ENCODE data around the gene OXCT2.
"Not testable (repeated sequence)": the region's sequence is repeated elsewhere in the genome, so short reads cannot be mapped to it uniquely, and the experiment has no call there.

The OXCT2 gene

GRCh38 chr1:39787108-39787375 is 15.9 kb upstream of the OXCT2 start:
- DNase-seq, result not testable (repeated sequence)

GRCh38 chr1:39786303-39787107 is 15.4 kb upstream of the OXCT2 start:
- DNase-seq, result not testable (repeated sequence)

- not testable (repeated sequence) for DNase-seq
Measured at GRCh38 chr1:39782685-39783084, 11.5 kb upstream of the OXCT2 start.

DNA sequence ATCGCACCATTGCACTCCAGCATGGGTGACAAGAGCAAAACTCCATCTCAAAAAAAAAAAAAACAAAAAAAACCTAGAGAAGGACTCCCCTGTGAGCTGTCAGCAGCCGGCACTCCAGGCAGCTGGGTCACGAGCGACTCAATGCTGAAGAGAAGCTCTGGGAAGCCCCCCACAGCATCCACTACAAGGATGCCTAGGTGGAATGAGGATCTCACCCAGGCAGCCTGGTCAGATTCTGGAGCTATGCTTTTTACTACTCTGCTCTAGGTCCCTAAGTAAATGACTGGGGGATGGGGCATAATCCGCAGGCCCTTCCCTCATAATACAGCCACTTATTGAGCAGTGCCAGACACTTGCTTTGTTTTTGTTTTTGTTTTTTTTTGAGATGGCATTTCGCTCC is 11.0 kb upstream of the OXCT2 start:
- no peak for DNase-seq

GRCh38 chr1:39781349-39781715 is 10.2 kb upstream of the OXCT2 start:
- no peak for DNase-seq

DNA sequence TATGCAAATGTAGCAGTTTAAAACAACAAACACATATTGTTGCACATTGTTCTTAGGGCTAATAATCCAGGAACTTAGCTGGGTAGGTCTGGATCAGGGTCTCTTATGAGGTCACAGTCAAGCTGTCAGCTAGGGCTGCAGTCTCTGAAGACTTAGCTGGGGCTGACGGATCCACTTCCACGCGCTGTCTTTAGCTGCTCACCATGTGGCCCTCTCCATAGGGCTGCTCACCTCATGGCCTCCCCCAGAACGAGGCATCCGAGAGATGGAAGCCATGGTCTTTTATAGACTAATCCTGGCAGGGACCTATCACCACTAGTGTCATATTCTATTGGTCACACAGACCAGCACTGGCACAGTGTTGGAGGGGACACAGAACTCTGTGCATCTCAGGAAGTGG is 8.7 kb upstream of the OXCT2 start:
- no peak for DNase-seq

- DNase-seq, result no peak
Measured at GRCh38 chr1:39779137-39779536, 8.0 kb upstream of the OXCT2 start.

DNA sequence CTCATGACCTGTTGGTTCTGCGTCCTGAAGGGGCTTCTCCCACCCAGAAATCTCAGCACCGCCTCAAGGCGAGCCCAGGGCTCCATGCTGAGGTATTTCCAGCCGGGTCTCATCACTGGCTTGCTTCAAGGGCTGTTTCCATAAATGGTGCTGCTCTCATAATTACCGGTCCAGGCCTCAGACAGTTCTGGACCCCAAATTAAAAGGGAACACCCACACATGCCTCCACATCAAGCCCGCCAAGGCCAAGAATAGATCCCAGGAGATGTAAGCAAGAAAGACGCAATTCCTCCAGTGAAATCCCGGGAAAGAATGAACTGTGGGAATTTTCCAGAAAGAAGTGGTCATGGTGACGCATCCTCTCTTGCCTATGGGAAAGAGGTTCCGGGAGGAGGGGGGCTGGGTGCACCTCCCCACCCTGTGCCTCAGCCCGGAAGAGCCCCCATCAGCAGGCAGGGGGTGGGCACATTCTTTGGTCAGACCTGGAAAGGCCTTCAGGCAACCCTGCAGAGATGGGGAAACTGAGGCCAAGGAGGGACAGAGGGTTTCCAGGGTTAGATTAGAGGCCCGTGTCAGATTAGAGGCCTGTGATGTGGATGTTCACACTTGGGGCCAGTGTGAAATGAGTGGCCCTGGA is 7.4 kb upstream of the OXCT2 start:
- not testable (repeated sequence) for DNase-seq

- not testable (repeated sequence) for DNase-seq
Measured at GRCh38 chr1:39777896-39778295, 6.7 kb upstream of the OXCT2 start.

DNA sequence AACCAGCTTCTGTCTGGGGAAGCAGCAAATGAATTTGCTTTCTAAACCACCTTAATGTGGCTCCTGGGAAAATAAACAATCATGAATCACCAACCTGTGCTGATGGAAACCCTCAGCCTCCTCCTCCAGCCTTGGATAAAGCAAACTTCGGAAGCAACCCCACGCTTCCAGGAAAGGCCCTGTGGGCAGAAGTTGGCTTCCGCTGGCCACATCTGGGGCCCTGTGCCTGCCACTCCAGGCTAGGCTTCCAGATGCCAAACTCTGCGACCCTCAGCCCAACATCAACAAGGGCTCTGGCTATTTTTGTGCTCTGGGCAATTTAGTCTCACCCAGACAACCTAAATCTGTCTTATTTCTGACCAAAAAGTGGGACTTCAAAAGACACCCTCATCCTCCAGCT is 6.2 kb upstream of the OXCT2 start:
- DNase-seq, result no peak

DNA sequence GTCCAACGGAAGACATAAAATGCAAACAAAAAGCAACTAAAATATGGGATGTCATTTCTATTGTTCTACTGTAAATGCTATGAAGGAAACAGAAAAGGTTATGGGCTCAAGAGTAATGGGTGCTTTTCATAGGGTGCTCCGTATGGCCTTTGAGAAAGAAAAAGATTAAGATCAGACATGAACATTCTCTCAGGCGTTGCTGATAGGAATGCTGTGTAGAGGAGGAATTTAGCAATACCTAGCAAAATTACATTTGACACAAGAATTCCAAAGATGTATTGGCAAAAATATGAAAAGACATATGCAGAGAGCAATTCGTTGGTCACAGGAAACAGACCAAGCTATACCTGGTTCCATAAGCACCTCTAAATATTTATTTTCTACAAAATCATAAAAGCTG is 5.7 kb upstream of the OXCT2 start:
- no peak for DNase-seq

DNA sequence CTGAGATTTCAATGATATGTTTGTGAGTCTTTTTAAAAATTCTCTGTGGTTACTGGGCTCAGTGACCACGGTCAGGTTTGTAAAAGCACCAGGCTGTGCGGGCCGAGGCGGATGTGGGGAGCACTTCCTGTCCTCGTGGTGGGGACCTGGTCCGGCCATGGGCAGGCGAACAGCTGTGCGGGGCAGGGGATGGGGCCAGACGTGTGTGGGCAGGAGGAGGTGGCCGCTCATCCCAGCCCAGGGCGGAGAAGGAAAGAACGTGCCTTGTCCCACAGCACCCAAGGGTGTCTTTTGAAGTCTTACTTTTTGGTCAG is 5.2 kb upstream of the OXCT2 start:
- DNase-seq, result no peak

DNA sequence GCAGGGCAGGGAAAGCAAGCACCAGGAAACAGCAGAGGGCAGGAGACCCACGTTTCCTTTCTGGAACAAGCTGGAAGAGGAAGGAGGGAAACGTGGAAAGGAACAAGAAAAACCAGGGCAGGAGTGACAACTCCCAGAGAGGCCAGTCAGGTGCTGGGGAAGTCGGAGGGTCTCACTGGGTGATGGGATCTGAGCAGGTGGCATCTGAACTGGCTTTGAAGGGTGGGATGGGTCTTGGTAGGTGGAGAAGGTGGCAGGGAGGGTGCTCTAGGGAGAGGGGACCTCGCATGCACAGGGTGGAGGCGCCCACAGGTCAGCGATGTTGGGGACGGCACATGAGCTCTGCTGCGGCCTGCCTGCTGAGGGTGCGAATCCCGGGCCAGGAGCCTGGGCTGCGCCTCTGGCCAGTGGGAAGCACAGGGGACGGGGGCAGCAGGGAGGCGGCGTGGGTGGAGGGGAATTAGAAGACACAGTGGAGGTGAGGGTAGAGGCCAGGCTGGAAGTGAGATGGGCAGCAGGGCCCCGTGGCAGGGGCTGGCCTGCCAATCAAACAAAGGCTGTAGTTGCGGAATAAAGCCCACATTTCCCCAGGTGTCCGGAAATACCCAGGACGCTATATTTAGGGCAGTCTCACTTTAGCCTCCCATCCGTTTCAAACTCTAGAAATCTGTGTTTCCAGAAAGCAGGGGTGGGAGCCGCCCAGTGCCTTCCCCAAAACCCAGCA is 4.7 kb upstream of the OXCT2 start:
- not testable (repeated sequence) for DNase-seq

- not testable (repeated sequence) for DNase-seq
Measured at GRCh38 chr1:39775141-39775540, 4.0 kb upstream of the OXCT2 start.

GRCh38 chr1:39773369-39773979 is 2.3 kb upstream of the OXCT2 start:
- not testable (repeated sequence) for DNase-seq

DNA sequence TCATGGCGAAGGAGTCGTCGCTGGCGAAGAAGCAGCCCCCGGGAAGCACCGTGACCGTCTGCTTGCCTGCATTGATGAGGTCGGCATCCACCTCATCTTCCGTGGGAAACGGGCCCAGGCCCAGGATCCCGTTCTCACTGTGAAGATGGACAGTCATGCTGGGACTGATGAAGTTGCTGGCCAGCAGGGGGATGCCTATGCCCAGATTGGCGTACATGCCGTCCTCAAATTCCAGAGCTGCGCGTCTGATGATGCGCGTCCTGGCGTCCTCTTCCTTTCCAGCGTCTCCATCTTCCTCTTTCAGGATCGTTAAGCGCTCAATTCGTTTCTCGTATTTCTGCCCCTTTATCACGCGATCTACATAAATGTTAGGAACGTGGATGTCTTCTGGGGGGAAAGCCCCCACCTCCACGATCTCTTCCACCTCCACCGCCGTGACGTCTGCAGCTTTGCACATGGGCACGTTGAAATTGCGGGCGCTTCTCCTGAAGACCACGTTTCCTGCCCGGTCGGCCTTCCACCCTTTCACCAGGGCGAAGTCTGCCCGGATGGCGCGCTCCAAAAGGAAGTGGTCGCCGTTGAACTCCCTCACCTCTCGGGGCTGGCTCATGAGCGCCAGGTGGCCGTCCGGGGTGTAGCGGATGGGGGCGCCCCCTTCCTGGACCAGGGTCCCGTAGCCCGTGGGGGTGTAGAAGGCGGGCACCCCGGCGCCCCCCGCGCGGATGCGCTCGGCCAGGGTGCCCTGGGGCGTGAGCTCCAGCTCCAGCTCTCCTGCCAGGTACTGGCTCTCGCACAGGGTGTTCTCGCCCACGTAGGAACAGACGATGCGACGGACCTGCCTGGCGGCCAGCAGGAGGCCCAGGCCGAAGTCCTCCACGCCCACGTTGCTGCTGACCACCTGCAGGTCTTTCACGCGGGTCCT is 787 bp downstream of the OXCT2 start:
- not testable (repeated sequence) for DNase-seq

- DNase-seq, result not testable (repeated sequence)
Measured at GRCh38 chr1:39769502-39769901, 1.6 kb downstream of the OXCT2 start.

DNA sequence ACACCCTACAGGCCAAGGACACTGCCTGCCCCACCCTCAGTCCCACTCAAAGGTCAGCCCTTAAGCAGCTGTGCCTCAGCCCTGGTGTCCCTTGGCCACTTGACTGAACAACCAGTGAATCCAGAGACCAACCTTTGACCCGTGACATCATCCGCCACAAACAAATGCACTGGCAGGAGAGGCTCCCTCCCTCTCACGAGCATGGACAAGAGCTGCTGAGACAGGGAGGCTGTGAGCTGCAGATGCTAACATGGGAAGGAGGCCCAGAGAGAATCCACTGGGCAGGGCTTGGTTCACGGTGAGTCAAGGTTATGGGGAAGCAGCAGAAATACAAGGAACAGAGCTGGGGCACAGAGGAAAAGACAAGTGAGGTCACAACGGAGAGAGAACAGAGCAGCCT is 4.7 kb downstream of the OXCT2 start:
- not testable (repeated sequence) for DNase-seq

DNA sequence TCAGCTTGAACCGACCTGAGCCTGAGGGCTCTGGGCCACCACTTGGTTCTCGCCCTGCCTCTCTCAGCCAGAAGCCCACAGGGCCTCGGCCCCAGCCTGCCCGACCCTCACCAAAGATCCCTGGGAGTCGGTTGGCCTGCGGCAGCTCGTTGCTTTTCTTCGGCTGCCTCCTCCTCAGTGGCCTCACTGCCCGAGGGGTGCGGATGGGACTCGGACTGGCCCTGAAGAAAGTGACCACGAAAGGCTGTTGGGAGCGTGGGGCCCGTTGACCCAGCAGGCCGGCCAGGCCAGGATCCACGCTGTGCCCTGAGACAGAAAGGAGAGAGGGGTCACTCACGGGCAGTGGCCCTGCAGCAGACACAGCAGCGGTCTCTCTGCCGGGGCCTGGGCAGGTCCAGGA is 6.6 kb downstream of the OXCT2 start:
- DNase-seq, result not testable (repeated sequence)

DNA sequence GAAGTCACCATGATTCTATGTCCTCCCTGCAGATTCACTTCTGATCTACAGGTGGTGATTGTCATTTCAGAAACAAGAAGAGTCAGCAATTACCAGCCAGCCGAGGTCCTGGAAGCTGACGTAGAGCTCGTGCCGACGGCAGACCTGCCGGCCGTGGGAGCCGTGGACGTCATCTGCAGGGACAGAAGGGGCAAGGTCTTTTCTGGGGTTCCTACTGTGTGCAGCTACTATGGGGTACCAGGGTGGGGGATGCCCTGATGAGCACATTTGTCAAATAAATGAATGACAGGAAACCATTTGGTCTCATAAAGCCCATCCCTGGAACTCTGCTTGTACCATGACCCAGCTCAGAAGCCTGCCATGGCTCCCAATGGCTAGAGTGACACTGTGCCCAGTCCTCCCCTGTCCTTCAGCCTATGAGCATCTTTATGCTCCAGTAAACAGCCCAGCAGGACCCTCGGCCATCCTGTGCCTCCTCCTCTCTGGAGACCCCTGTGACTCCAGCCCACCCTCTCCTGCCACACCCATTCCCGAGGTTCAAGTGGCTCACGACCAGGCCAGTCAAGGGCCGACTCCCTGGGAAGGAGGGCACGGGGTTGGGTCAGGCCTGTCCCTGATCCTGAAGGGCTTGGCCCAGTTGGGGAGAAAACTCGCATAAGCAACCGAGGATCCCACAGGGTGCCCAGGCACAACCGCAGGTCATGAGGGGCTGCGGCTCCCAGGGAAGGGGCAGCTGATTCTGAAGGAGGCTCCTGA is 7.4 kb downstream of the OXCT2 start:
- DNase-seq, result not testable (repeated sequence)

DNA sequence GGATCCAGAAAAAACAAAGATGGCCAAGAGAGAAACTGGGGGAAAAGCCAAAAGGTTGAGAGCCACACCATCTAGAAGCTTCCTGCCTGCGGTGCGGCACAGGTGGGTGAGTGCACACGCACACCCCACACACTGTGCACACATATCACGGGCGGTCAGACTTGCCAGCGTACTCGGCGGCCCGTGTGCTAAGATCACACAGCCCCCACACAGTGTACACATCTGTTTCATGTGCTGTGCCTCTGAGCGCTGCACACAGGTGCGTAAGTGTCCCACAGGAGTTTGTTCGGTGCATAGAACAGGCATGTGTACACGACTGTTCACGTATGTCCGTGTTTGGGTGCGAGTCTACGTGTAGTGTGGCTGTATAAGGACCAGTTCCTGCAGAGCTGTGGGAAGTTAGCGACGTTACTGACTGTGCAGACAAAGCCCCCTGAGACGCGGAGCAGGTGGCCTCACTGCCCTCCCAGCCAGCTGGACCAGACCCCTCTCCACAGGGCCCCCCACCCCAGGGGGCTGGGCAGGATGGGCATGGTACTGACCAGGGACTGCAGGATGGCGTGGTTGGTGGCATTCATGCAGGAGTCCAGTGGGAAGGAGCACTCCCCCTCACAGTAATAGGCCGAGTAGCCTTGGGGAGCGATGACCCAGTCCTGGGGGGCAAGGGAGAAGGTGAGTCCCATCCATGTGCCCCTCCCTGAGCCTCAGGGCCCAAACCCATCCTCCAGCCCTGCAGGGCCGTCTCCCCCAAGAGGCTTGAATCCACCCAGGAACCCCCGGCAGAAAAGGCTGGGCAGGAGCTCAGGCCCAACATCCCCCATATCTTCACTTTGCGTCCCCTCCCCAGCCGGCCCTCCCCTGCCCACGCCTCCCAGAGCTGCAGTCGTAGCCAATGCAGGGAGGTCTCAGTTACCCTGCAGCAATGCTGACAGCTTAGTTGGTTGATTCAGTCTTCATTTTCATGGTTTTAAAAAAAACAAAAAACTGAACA is 8.3 kb downstream of the OXCT2 start:
- DNase-seq, result no peak
